ENCODE measurements around the gene AP1S3.

DNA sequence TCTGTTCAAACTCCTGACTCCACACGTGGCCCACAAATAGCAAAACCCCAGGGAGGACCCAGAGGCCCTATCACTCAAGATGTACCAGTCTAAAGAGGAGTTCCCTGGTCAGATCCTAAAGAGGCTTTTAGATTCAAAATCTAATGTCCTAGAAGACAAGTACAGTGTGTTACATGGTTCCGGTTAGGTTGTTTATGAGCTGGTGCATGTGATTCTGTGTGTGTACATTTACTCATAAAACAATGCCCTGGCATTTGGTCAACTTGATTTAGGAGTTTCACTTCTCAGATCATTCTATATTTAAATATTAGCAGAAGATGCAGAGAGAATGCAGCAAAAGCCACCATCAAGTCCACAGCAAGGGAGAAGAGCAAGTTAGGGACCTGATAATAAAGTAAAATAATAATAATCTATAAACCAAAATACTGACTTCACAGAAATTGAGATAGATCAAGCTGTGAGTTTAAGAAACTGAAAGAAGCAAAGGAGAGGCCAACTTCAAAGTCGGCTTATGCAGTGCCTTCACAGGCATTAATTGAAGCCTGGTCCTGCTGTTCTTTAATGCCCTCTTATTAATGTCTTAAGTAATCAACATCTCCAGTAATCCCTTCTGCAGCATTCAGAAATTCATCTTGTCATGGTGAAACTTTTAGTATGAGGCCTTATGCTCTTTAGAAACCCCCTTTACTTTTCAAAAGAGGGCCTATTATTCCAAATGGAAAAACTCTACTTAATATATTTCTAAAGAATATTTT is 4.2 kb upstream of the AP1S3 start:
- TF ChIP-seq, protein P1, sequence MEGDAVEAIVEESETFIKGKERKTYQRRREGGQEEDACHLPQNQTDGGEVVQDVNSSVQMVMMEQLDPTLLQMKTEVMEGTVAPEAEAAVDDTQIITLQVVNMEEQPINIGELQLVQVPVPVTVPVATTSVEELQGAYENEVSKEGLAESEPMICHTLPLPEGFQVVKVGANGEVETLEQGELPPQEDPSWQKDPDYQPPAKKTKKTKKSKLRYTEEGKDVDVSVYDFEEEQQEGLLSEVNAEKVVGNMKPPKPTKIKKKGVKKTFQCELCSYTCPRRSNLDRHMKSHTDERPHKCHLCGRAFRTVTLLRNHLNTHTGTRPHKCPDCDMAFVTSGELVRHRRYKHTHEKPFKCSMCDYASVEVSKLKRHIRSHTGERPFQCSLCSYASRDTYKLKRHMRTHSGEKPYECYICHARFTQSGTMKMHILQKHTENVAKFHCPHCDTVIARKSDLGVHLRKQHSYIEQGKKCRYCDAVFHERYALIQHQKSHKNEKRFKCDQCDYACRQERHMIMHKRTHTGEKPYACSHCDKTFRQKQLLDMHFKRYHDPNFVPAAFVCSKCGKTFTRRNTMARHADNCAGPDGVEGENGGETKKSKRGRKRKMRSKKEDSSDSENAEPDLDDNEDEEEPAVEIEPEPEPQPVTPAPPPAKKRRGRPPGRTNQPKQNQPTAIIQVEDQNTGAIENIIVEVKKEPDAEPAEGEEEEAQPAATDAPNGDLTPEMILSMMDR (IDR thresholded peaks at IDR 0.05), result no peak
- TF ChIP-seq CHD4 (IDR thresholded peaks at IDR 0.05; ENCODE audit: borderline replicate concordance) (no peak), MYC (IDR thresholded peaks at IDR 0.05; ENCODE audit: borderline replicate concordance, low read length) (no peak)
- TF ChIP-seq, protein P2, sequence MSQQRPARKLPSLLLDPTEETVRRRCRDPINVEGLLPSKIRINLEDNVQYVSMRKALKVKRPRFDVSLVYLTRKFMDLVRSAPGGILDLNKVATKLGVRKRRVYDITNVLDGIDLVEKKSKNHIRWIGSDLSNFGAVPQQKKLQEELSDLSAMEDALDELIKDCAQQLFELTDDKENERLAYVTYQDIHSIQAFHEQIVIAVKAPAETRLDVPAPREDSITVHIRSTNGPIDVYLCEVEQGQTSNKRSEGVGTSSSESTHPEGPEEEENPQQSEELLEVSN (IDR thresholded peaks at IDR 0.05; ENCODE audit: borderline replicate concordance, low read depth), result no peak
